ENCODE data around the gene USH1C. TPM values are rescaled to one million over a fixed set of nuclear protein-coding genes. Genes with fewer than 3 reads are reported as not detected.
A peak's percentile ranks its signal among the peaks of the same experiment; 100 is the strongest.

Gene USH1C
- total RNA-seq, 4 donors from 2014 or later: not detected

GRCh38 chr11:17477361-17477760 lies 66.9 kb downstream of the USH1C start:
- H3K9me3 ChIP-seq: no peaks in the 10 kb centered on the region
- H3K27ac ChIP-seq (replicated peaks in 1 of 4): no peak overlapping the region
- peaks cover 0 to 22% (median 14%) of the 10 kb centered on the region in 4 donors for H3K4me1 ChIP-seq
- H3K27me3 ChIP-seq: peaks cover 0 to 75% (median 12%) of the 10 kb centered on the region in 4 donors
- no peak overlapping the region for H3K4me3 ChIP-seq
- no peak for DNase-seq (ENCODE audit: extremely low spot score)
- 65% methylated on average over 6 of the region's 6 CpGs for WGBS
- H3K36me3 ChIP-seq: no peaks in the 10 kb centered on the region
- intact Hi-C loops (cut with DNase I): no loop called here
- TF ChIP-seq POLR2A (IDR thresholded peaks at IDR 0.05; ENCODE audit: low read depth): no peak
- no peak for TF ChIP-seq CTCF (IDR thresholded peaks at IDR 0.05)
- no peak for TF ChIP-seq POLR2AphosphoS5 (IDR thresholded peaks at IDR 0.05)
- no peak for TF ChIP-seq EP300 (IDR thresholded peaks at IDR 0.05)

GRCh38 chr11:17477084-17477333 lies 67.2 kb downstream of the USH1C start:
- WGBS: 8% methylated on average over 9 of the region's 9 CpGs
- intact Hi-C loops (cut with DNase I): no loop called here
- H3K27me3 ChIP-seq: peaks cover 0 to 74% (median 12%) of the 10 kb centered on the region in 4 donors
- H3K4me3 ChIP-seq: no peak overlapping the region
- no peaks in the 10 kb centered on the region for H3K36me3 ChIP-seq
- TF ChIP-seq EP300 (IDR thresholded peaks at IDR 0.05): no peak
- no peak for TF ChIP-seq POLR2AphosphoS5 (IDR thresholded peaks at IDR 0.05)
- no peak for TF ChIP-seq CTCF (IDR thresholded peaks at IDR 0.05)
- no peak for TF ChIP-seq POLR2A (IDR thresholded peaks at IDR 0.05; ENCODE audit: low read depth)
- no peak overlapping the region for H3K27ac ChIP-seq (replicated peaks in 1 of 4)
- H3K9me3 ChIP-seq: no peaks in the 10 kb centered on the region
- peaks cover 0 to 22% (median 14%) of the 10 kb centered on the region in 4 donors for H3K4me1 ChIP-seq
- no peak for DNase-seq (ENCODE audit: extremely low spot score)

GRCh38 chr11:17476317-17477083 lies 67.7 kb downstream of the USH1C start, which contains the start of gene ABCC8:
ABCC8 (minus strand) TSS chr11:17476845; CDS start chr11:17476776, 69 bp downstream.
- peak within 1 kb of the TSS; percentile 14 to 40 (median 30) for H3K4me3 ChIP-seq
- WGBS: 1% methylated on average over 34 of the region's 80 CpGs

GRCh38 chr11:17475666-17476316 lies 68.4 kb downstream of the USH1C start:
- H3K4me3 ChIP-seq: peak overlapping the region in 3 of 4 donors; percentile 14 to 40 (median 37)
- no peaks in the 10 kb centered on the region for H3K9me3 ChIP-seq
- TF ChIP-seq CTCF (IDR thresholded peaks at IDR 0.05) (no peak), POLR2A (IDR thresholded peaks at IDR 0.05; ENCODE audit: low read depth) (no peak), POLR2AphosphoS5 (IDR thresholded peaks at IDR 0.05) (no peak), EP300 (IDR thresholded peaks at IDR 0.05) (no peak)
- no peak for DNase-seq (ENCODE audit: extremely low spot score)
- intact Hi-C loops (cut with DNase I): no loop called here
- H3K27ac ChIP-seq (replicated peaks in 1 of 4): no peak overlapping the region
- WGBS: 7% methylated on average over 20 of the region's 31 CpGs
- no peaks in the 10 kb centered on the region for H3K36me3 ChIP-seq
- H3K4me1 ChIP-seq: peaks cover 0 to 22% (median 14%) of the 10 kb centered on the region in 4 donors
- peaks cover 0 to 74% (median 12%) of the 10 kb centered on the region in 4 donors for H3K27me3 ChIP-seq

More at GRCh38 chr11:17476317-17477083, 67.7 kb downstream of the USH1C start, which contains the start of gene ABCC8:
- TF ChIP-seq POLR2A (IDR thresholded peaks at IDR 0.05; ENCODE audit: low read depth): no peak
- no peak for TF ChIP-seq POLR2AphosphoS5 (IDR thresholded peaks at IDR 0.05)
- TF ChIP-seq EP300 (IDR thresholded peaks at IDR 0.05): no peak
- TF ChIP-seq CTCF (IDR thresholded peaks at IDR 0.05): no peak
- intact Hi-C loops (cut with DNase I): no loop called here
- DNase-seq (ENCODE audit: extremely low spot score): no peak
- no peaks in the 10 kb centered on the region for H3K36me3 ChIP-seq
- H3K27me3 ChIP-seq: peaks cover 0 to 72% (median 12%) of the 10 kb centered on the region in 4 donors
- peaks cover 0 to 22% (median 14%) of the 10 kb centered on the region in 4 donors for H3K4me1 ChIP-seq
- H3K9me3 ChIP-seq: no peaks in the 10 kb centered on the region
- H3K27ac ChIP-seq (replicated peaks in 1 of 4): no peak within 1 kb of the TSS
